GM06990 (cell line): Measurements from ENCODE around the gene ADAMTS2.

Experiments used
- DNase-seq: peaks from one replicate; pipeline ENCODE4 v3.0.0-alpha.2; 2011; ENCODE audit not compliant: insufficient read length; ENCODE audit errors: extremely low read depth
- H3K27me3 ChIP-seq: replicated peaks from 2 replicates; pipeline ENCODE4 v1.6.0; 2011; ENCODE audit warnings: low read length; ENCODE audit not compliant: control insufficient read depth, insufficient read depth
- H3K36me3 ChIP-seq: 2 replicates; pipeline ENCODE4 v1.5.1; 2011; ENCODE audit warnings: low read length; ENCODE audit not compliant: control insufficient read depth, insufficient read depth
- H3K4me3 ChIP-seq: replicated peaks from 2 replicates; pipeline ENCODE4 v1.5.1; 2011; ENCODE audit warnings: low read depth, mild to moderate bottlenecking, control low read depth, low read length
- CTCF ChIP-seq: IDR thresholded peaks from 2 replicates; pipeline ENCODE4 v1.5.1; 2011; ENCODE audit warnings: low read length, control low read depth, mild to moderate bottlenecking, inconsistent platforms; ENCODE audit not compliant: insufficient read depth, poor library complexity, severe bottlenecking

The ADAMTS2 gene

GRCh38 chr5:179124273-179124852, 220.9 kb downstream of the ADAMTS2 start:
- Histone ChIP-seq H3K4me3 (no peak overlapping the region), H3K27me3 (no peaks in the 10 kb centered on the region), H3K36me3 (no peaks in the 10 kb centered on the region)
- TF ChIP-seq CTCF, result no peak
- no peak for DNase-seq

- no peak overlapping the region for H3K4me3 ChIP-seq
- no peak for TF ChIP-seq CTCF
- H3K27me3 ChIP-seq, result no peaks in the 10 kb centered on the region
- no peaks in the 10 kb centered on the region for H3K36me3 ChIP-seq
- no peak for DNase-seq
These were observed 221.6 kb downstream of the ADAMTS2 start for GRCh38 chr5:179123491-179124272.

- DNase-seq, result no peak
- no peaks in the 10 kb centered on the region for H3K36me3 ChIP-seq
- no peaks in the 10 kb centered on the region for H3K27me3 ChIP-seq
- no peak overlapping the region for H3K4me3 ChIP-seq
- no peak for TF ChIP-seq CTCF
These were observed 222.2 kb downstream of the ADAMTS2 start for GRCh38 chr5:179123109-179123426.

GRCh38 chr5:179122411-179123108, 222.7 kb downstream of the ADAMTS2 start:
- no peaks in the 10 kb centered on the region for H3K27me3 ChIP-seq
- no peaks in the 10 kb centered on the region for H3K36me3 ChIP-seq
- no peak for TF ChIP-seq CTCF
- H3K4me3 ChIP-seq, result no peak overlapping the region
- no peak for DNase-seq

- no peak for DNase-seq
- H3K27me3 ChIP-seq, result no peaks in the 10 kb centered on the region
- H3K4me3 ChIP-seq, result no peak overlapping the region
- H3K36me3 ChIP-seq, result no peaks in the 10 kb centered on the region
- no peak for TF ChIP-seq CTCF
These were observed 223.6 kb downstream of the ADAMTS2 start for GRCh38 chr5:179121667-179122111.
